ENCODE results near the gene G6PC3.
A peak's percentile ranks its signal among the peaks of the same experiment; 100 is the strongest.

The G6PC3 gene

GRCh38 chr17:44123356-44124117, 53.0 kb downstream of the G6PC3 start, which contains the start of gene HDAC5 (continued):
- TF ChIP-seq ZNF146 (tag by site-specific recombination; IDR thresholded peaks at IDR 0.05) (no peak), KLF8 (tag by site-specific recombination; IDR thresholded peaks at IDR 0.05) (peak; percentile 70), ZNF670 (tag by site-specific recombination; IDR thresholded peaks at IDR 0.05; ENCODE audit: low read depth) (no peak), ZNF174 (tag by site-specific recombination; IDR thresholded peaks at IDR 0.05) (no peak), KLF17 (tag by site-specific recombination; IDR thresholded peaks at IDR 0.05) (peak; percentile 71; the same call in 1 of the 2 replicates), GLIS1 (tag by site-specific recombination; IDR thresholded peaks at IDR 0.05) (peak; percentile 86; the same call in 1 of the 2 replicates), ZSCAN18 (tag by site-specific recombination; IDR thresholded peaks at IDR 0.05) (no peak), ZNF677 (tag by site-specific recombination; IDR thresholded peaks at IDR 0.05) (0 out of 2 replicates have a peak, but pooled peaks have one; percentile 33), GLI4 (tag by site-specific recombination; IDR thresholded peaks at IDR 0.05) (no peak), AEBP2 (tag by site-specific recombination; IDR thresholded peaks at IDR 0.05; ENCODE audit: borderline replicate concordance) (no peak), FEZF1 (tag by site-specific recombination; IDR thresholded peaks at IDR 0.05) (no peak), ZNF433 (tag by site-specific recombination; IDR thresholded peaks at IDR 0.05; ENCODE audit: low read depth) (no peak), ZFP3 (tag by site-specific recombination; IDR thresholded peaks at IDR 0.05; ENCODE audit: low read depth) (no peak), ZNF654 (tag by site-specific recombination; IDR thresholded peaks at IDR 0.05; ENCODE audit: low read depth) (no peak), ZNF398 (tag by site-specific recombination; IDR thresholded peaks at IDR 0.05) (peak; percentile 90), ZNF157 (tag by site-specific recombination; IDR thresholded peaks at IDR 0.05) (no peak), ZNF521 (tag by site-specific recombination; IDR thresholded peaks at IDR 0.05) (no peak), SCRT1 (tag by site-specific recombination; IDR thresholded peaks at IDR 0.05; ENCODE audit: borderline replicate concordance) (no peak), ZNF785 (tag by site-specific recombination; IDR thresholded peaks at IDR 0.05) (no peak), ZNF248 (tag by site-specific recombination; IDR thresholded peaks at IDR 0.05) (no peak), SETDB1 (IDR thresholded peaks at IDR 0.05; ENCODE audit: insufficient read length, low read length) (no peak), KLF7 (tag by site-specific recombination; IDR thresholded peaks at IDR 0.05; ENCODE audit: borderline replicate concordance) (peak; percentile 78; the same call in 1 of the 2 replicates), ZNF26 (tag by site-specific recombination; IDR thresholded peaks at IDR 0.05) (no peak), PATZ1 (tag by site-specific recombination; IDR thresholded peaks at IDR 0.05) (peak; percentile 92), ZNF692 (tag by site-specific recombination; IDR thresholded peaks at IDR 0.05) (peak; percentile 92), ZNF394 (tag by site-specific recombination; IDR thresholded peaks at IDR 0.05; ENCODE audit: borderline replicate concordance) (peak; percentile 87), ZNF335 (tag by site-specific recombination; conservative IDR thresholded peaks at IDR 0.05) (peak; percentile 86), SP7 (tag by site-specific recombination; IDR thresholded peaks at IDR 0.05) (peak; percentile 74; the same call in 1 of the 2 replicates), ZBTB8A (tag by site-specific recombination; IDR thresholded peaks at IDR 0.05) (peak; percentile 63)
